ENCODE data around the gene FAM25A.
"Not testable (repeated sequence)": the region's sequence is repeated elsewhere in the genome, so short reads cannot be mapped to it uniquely, and the experiment has no call there.

The FAM25A gene
- 0 reads per million in 2 donors for total RNA-seq

DNA sequence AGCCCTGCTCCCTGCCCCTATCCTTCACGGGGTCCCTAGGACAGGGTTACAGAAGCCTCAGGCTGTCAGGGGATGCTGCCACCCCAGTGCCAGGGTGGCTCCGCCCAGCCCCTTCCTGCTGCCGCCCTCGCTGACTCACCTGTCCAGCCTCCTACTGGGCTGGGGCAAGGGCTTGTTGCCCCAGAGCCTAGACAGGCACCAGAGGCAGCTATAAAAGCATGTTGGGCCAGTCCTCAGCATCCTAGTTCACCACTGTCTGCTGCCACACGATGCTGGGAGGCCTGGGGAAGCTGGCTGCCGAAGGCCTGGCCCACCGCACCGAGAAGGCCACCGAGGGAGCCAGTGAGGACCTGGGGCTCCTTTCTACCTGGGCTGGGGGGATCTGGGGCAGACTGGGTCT lies at the start of gene FAM25A:
FAM25A (plus strand) TSS at position 239 of the 400 bp plus-strand sequence; CDS start at position 270, 31 bp downstream.
- DNase-seq: not testable (repeated sequence)

- DNase-seq: no peak
Observed at GRCh38 chr10:86970982-86971231, 49.2 kb upstream of the FAM25A start.

DNA sequence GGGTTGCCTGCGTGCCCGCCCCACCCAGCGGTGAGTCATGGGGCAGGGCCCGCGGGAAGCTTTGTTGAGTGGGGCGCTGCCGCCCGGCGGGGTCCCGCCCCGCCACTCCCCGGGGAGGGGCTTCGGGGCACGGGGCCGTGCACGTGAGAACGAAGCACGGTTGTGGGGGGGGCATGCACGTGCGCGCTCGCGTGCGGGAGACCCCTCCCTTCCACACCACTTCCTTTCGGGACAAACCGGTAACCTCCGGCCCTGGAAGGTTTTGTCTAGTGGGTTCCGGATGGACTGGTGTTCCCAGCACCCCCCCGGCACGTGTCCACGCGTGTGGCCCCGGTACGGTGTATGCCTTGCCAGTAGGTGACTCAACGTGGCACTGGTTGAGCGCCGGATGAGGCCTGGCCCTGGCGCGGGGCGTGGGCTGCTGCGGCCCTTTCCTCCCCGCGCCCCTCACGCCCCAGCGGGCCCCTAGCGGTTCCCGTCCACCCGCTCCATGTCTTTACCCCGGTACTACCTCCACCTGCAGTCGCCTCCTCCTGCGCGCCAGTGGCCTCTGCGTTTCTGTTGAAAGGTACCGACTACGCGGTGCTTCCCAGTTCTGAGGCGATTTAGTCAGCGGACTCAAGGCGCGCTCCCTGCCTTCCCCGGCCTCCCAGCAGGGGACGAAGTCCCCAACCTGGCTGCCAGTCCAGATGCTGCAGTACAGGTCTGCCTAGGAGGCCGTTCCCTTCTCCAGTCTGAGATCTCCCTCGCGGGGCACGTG lies 48.7 kb upstream of the FAM25A start:
- DNase-seq: peak; percentile 78 to 89 (median 88)

DNA sequence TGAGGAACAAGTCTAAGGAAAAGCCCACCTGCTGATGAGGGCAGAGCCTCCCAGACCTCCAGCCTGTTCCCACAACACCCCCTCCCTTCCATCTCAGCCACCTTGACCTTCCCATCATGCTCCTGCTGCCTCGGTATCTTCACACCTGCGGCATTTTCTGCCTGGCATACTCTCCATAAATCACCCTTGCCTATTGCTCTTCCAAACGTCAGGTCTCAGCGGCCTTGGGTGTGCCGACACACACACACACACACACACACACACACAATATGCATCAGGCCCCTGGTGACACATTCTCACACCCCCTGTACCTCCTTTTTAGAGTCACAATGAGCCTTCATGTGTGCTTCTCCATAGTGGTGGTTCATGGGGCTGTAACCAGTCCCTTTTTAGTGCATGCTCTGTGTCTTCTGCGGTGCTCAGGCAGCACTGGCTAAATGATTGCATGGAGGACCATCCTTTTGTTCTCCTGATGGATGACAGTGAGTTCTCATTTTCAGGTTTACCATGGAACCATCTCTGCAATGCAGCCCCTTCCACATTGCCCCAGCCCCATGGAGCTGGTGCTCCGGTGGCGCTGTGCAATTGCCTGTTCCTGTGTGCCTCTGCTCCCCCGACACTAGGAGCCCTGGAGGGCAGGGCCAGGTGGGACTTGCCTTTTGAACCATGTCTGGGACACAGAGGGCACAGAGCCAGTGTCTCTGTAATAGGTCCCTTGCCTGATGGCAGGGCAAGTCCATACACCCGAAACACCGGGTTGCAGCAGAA lies 47.3 kb upstream of the FAM25A start:
- DNase-seq: no peak

- no peak for DNase-seq
Observed at GRCh38 chr10:86974484-86974883, 45.6 kb upstream of the FAM25A start.

DNA sequence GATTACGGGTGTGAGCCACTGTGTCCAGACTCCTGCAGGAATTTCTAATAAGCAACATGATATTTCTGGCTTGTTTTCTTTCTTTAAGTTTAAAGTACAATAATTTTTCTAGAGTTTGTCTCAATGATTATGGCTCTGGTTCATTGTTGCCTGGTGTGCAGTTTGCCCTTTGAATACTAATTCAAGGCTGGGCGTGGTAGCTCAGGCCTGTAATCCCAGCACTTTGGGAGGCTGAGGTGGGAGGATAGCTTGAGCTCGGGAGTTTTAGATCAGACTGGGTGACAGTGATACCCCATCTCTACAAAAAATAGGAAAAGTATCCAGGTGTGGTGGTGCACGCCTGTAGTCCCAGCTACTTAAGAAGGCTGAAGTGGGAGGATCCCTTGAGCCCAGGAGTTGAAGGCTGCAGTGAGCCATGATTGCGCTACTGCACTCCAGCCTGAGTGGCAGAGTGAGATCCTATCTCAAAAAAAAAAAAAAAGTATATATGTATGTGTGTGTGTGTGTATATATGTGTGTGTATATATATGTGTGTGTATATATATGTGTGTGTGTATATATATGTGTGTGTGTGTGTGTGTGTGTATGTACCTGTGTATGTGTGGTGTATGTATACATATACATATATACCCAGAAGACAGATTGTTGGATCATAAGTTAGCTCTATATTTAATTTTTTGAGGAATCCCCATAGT lies 43.6 kb upstream of the FAM25A start:
- DNase-seq: no peak

GRCh38 chr10:86978457-86978856 lies 41.6 kb upstream of the FAM25A start:
- not testable (repeated sequence) for DNase-seq

DNA sequence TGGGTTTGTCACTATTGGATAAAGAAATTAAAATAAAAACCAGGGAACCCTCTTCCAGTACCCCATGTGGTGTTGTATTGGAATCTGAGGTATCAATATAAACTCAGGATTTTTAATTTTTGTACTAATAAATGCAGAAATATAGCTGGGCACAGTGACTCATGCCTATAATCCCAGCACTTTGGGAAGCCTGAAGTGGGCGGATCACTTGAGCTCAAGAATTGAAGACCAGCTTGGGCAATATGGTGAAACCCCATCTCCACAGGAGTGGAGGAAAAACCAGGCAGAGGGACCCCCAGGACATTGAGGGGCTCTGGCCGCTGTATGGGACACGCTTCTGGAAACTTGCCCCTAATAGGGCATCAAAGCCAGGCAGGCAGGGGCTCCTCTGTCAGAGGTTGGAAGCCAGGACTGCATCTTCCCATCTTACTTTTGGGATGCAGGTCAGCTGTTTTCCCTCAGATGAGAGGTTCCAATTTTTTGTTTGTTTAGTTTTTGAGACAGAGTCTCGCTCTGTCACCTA lies 40.7 kb upstream of the FAM25A start:
- no peak for DNase-seq

- DNase-seq: no peak
Observed at GRCh38 chr10:86979977-86980448, 40.1 kb upstream of the FAM25A start.

DNA sequence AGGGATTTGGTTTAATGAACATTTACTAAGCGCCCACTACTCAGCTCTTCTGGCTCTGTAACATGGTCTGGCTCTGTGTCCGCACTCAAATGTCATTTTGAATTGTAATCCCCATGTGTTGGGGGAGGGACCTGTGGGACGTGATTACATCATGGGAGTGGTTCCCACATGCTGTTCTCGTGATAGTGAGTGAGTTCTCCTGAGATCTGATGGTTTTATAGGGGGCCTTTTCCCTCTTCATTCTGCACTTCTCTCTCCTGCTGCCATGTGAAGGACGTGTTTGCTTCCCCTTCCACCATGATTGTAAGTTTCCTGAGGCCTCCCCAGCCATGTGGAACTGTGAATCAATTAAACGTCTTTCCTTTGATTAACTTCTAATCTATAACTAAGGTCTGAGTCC lies 39.1 kb upstream of the FAM25A start:
- DNase-seq: not testable (repeated sequence)

GRCh38 chr10:86981716-86982115 lies 38.4 kb upstream of the FAM25A start:
- no peak for DNase-seq

- DNase-seq: not testable (repeated sequence)
Observed at GRCh38 chr10:86984498-86984897, 35.6 kb upstream of the FAM25A start.

GRCh38 chr10:86988520-86988919 lies 31.6 kb upstream of the FAM25A start:
- no peak for DNase-seq

DNA sequence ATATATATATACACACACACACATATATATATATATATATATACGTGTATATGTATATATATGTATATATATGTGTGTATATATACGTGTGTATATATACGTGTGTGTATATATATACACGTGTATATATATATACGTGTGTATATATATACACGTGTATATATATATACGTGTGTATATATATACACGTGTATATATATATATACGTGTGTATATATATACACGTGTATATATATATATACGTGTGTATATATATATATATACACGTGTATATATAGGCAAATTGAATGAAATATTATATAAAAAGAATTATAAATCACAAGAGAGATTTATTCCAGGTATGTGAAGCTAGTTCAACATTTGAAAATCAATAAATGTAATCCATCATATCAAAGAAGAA lies 28.7 kb upstream of the FAM25A start:
- not testable (repeated sequence) for DNase-seq

DNA sequence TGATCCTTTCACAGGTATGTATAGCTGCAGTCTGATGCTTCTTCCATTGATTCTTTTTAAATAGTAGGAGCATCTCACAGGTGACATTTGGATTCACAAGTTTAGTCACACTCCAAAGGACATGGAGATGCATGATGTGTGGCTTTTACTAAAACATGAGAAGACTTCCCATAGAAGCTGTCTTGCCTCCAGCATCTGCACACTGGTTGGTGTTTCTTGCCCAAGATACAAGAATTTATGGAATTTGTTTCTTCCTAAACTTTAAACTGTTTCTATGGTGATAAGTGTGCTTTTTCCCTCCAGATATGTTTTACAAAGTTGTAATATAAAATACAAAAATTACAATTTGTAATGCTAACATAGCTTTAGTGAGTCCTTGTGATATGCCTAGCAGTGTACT lies 27.6 kb upstream of the FAM25A start:
- no peak for DNase-seq

DNA sequence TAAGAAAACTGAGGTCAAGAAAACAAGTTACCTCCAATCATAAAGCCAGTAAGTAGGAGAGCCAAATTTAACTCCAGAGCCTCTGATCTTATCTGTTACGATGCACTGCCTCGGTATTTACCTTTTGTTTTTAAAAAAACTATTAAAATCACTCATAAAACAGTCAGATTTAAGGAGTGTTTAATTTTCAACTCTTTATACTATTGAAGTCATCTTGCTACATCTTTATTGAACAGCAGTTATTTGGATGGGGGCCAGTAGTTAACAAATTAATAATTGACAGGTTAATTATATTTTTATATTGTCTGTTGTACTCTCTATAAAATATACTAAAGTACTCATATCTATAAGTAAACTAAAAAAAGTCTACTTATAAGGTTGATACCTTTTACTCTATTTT lies 27.2 kb upstream of the FAM25A start:
- DNase-seq: no peak

DNA sequence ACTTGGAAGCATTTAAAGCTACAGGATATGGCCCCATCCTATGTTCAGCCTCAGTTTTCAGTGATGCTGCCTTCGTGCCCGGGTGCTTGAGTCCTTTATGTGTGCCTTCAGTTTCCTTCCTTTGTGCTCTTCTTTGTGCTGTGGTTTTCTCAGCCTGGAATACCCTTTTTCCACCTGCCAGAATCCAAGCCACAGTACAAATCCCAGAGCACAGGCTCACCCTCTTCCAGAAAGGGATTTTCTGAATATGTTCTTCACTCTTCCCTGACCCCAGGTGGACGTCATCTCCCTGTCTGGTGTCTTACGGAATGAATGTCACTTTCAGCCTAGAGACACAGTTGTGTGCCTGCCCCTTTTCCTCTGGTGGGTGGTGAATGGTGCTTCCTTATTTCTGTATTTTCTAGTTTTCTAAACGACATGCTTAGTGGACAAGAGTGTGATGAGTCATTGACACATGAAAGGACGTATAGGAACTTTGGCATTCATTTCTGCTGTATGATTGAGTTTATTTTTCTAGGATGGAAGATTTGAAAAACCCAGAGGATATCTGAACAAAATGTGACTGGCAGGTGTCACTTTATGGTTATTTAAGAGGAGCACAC lies 20.2 kb upstream of the FAM25A start:
- not testable (repeated sequence) for DNase-seq

GRCh38 chr10:87000491-87000890 lies 19.6 kb upstream of the FAM25A start:
- DNase-seq: no peak

DNA sequence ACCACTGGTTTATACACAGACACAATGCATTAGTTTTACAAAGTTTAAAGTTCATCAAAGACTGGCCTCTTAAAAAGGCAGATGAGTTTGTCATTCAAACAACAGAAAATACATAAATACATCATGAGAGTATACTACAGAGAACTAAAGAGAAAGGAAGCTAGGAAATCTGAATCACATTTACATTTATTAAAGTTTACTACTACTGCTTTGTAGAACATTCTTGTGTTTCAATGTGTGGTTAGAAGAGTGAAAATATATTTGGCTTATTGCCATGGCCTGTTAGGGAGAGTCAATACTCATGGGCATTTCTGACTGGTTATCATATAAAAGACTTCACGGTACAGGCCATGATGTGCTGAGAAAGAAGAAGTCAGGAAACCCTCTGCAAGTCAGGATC lies 13.0 kb upstream of the FAM25A start:
- not testable (repeated sequence) for DNase-seq

- DNase-seq: not testable (repeated sequence)
Observed at GRCh38 chr10:87007674-87008073, 12.4 kb upstream of the FAM25A start.

GRCh38 chr10:87008303-87008702 lies 11.8 kb upstream of the FAM25A start:
- DNase-seq: not testable (repeated sequence)

DNA sequence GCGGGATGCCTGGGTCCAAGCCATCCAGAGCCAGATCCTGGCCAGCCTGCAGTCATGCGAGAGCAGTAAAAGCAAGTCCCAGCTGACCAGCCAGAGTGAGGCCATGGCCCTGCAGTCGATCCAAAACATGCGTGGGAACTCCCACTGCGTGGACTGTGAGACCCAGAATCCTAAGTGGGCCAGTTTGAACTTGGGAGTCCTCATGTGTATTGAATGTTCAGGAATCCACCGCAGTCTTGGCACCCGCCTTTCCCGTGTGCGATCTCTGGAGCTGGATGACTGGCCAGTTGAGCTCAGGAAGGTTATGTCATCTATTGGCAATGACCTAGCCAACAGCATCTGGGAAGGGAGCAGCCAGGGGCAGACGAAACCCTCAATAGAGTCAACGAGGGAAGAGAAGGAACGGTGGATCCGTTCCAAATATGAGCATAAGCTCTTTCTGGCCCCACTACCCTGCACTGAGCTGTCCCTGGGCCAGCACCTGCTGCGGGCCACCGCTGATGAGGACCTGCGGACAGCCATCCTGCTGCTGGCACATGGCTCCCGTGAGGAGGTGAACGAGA lies 10.9 kb upstream of the FAM25A start:
- not testable (repeated sequence) for DNase-seq
